ENCODE results near the gene HS6ST3. TPM values are rescaled to one million over a fixed set of nuclear protein-coding genes. Genes with fewer than 3 reads are reported as not detected.
"Not testable (repeated sequence)": the region's sequence is repeated elsewhere in the genome, so short reads cannot be mapped to it uniquely, and the experiment has no call there.

Gene HS6ST3
- total and polyA plus RNA-seq, 9 of the 15 experiments (the other 6 are each of a cell fraction or from before 2014, with no cell fraction given): not detected

DNA sequence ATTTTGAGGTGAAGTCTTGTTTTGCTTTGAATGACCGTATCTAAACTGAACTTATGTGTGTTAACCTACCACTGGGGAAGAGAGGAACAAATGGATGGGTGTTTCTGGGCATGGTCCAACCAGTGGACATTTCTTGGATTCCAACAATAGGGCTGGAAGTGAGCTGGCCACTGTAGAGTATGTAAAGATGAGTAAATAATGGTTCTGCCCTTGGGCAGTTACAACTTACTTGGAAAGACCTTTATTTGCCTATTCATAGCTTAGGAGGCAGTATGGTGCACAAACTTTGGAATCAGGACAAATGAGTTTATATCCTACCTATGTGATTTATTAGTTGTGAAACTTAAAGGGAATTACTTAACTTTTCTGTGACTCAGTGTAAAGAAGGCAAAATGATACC lies 429.5 kb downstream of the HS6ST3 start (continued):
- TF ChIP-seq, protein P1, sequence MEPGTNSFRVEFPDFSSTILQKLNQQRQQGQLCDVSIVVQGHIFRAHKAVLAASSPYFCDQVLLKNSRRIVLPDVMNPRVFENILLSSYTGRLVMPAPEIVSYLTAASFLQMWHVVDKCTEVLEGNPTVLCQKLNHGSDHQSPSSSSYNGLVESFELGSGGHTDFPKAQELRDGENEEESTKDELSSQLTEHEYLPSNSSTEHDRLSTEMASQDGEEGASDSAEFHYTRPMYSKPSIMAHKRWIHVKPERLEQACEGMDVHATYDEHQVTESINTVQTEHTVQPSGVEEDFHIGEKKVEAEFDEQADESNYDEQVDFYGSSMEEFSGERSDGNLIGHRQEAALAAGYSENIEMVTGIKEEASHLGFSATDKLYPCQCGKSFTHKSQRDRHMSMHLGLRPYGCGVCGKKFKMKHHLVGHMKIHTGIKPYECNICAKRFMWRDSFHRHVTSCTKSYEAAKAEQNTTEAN (CRISPR knock-in tag; IDR thresholded peaks at IDR 0.05): no peak
- TF ChIP-seq KDM1A (IDR thresholded peaks at IDR 0.05): no peak
- TF ChIP-seq KAT2B (IDR thresholded peaks at IDR 0.05; ENCODE audit: low read depth, low read length): no peak

DNA sequence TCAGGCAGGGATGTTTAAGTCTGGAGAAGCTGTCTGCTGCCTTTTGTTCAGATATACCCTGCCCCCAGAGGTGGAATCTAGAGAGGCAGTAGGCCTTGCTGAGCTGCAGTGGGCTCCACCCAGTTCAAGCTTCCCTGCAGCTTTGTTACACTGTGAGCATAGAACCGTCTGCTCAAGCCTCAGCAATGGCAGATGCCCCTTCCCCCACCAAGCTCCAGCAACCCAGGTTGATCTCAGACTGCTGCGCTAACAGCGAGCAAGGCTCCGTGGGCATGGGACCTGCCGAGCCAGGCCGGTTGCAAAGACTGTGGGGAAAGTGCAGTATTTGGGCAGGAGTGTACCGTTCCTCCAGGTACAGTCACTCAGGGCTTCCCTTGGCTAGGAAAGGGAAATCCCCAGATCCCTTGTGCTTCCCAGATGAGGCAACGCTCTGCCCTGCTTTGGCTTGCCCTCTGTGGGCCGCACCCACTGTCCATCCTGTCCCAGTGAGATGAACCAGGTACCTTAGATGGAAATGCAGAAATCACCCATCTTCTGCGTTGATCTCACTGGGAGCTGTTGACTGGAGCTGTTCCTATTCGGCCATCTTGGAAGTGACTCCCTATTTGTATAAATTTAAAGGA lies 434.6 kb downstream of the HS6ST3 start:
- intact Hi-C loops (cut with micrococcal nuclease); BruUV-seq (replicated peaks); H3K4me1 ChIP-seq (replicated peaks in 1 of 2; ENCODE audit: control insufficient read depth in 2 of 2, insufficient read depth in 2 of 2, low read length in 2 of 2); H3K9me3 ChIP-seq (replicated peaks; ENCODE audit: control insufficient read depth, insufficient read depth, low read depth, low read length); H3K79me2 ChIP-seq (ENCODE audit: control insufficient read depth, insufficient read depth, low read length); H3K4me2 ChIP-seq (ENCODE audit: insufficient read depth, low read length); DNase-seq (ENCODE audit: extremely low read depth in 1 of 4, low spot score in 3 of 4); H2AFZ ChIP-seq (ENCODE audit: low read depth, low read length); H3K4me3 ChIP-seq; H3K27ac ChIP-seq (ENCODE audit: extremely low read depth, low read depth, low read length); H3K36me3 ChIP-seq (ENCODE audit: control insufficient read depth, insufficient read depth, low read length); H4K20me1 ChIP-seq (replicated peaks; ENCODE audit: control insufficient read depth, insufficient read depth, low read length); POLR2A ChIA-PET; CTCF ChIA-PET (ENCODE audit: low intra/inter-chr PET ratio); ATAC-seq; in situ Hi-C loops (cut with MboI); H3K27me3 ChIP-seq (ENCODE audit: control insufficient read depth in 2 of 2, insufficient read depth in 2 of 2, low read length in 2 of 2); H3K9ac ChIP-seq (ENCODE audit: insufficient read depth in 1 of 2, low read depth in 2 of 2, low read length in 2 of 2); FAIRE-seq; H3K9me1 ChIP-seq (ENCODE audit: control insufficient read depth, insufficient read depth, low read length): not testable (repeated sequence)
- 9% methylated on average over 9 of the region's 11 CpGs for WGBS (ENCODE audit: insufficient coverage, low coverage, missing lambda C conversion rate)
